Measurements from ENCODE around the gene ZNF280B.

The ZNF280B gene

GRCh38 chr22:22546490-22546889, 37.9 kb upstream of the ZNF280B start:
- no peak overlapping the region for H3K27ac ChIP-seq
- TF ChIP-seq, protein P1, sequence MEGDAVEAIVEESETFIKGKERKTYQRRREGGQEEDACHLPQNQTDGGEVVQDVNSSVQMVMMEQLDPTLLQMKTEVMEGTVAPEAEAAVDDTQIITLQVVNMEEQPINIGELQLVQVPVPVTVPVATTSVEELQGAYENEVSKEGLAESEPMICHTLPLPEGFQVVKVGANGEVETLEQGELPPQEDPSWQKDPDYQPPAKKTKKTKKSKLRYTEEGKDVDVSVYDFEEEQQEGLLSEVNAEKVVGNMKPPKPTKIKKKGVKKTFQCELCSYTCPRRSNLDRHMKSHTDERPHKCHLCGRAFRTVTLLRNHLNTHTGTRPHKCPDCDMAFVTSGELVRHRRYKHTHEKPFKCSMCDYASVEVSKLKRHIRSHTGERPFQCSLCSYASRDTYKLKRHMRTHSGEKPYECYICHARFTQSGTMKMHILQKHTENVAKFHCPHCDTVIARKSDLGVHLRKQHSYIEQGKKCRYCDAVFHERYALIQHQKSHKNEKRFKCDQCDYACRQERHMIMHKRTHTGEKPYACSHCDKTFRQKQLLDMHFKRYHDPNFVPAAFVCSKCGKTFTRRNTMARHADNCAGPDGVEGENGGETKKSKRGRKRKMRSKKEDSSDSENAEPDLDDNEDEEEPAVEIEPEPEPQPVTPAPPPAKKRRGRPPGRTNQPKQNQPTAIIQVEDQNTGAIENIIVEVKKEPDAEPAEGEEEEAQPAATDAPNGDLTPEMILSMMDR (IDR thresholded peaks at IDR 0.05) = no peak
- TF ChIP-seq ZFX (IDR thresholded peaks at IDR 0.05; ENCODE audit: borderline replicate concordance) = no peak

- no peak for TF ChIP-seq ZFX (IDR thresholded peaks at IDR 0.05; ENCODE audit: borderline replicate concordance)
- TF ChIP-seq, protein P1 (IDR thresholded peaks at IDR 0.05) = no peak
- H3K27ac ChIP-seq = no peak overlapping the region
Observed at GRCh38 chr22:22545084-22545483, 36.5 kb upstream of the ZNF280B start.

- TF ChIP-seq, protein P1 (IDR thresholded peaks at IDR 0.05) = no peak
- TF ChIP-seq ZFX (IDR thresholded peaks at IDR 0.05; ENCODE audit: borderline replicate concordance) = no peak
- H3K27ac ChIP-seq = no peak overlapping the region
Observed at GRCh38 chr22:22538226-22538989, 29.9 kb upstream of the ZNF280B start.

- no peak overlapping the region for H3K27ac ChIP-seq
Observed at GRCh38 chr22:22536916-22537315, 28.4 kb upstream of the ZNF280B start.

DNA sequence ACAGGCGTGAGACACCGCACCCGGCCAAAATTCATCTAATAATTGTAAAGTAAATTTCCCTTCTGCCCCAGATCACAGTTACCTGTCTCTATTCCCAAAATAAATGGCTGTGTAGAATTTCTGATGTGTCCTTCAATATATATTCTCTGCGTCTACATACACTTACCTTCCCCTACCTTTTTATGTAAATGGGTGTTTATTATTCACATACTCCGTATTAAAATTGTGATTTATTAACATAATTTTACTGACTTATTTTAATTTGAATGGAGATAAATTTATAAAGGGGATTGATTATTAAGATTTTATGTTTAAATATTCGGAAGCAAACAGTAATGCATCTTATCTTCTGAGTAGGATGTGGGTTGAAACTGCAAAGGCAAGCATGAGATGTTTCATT, 28.0 kb upstream of the ZNF280B start:
- no peak for TF ChIP-seq ZFX (IDR thresholded peaks at IDR 0.05; ENCODE audit: borderline replicate concordance)
- TF ChIP-seq, protein P1 (IDR thresholded peaks at IDR 0.05) = no peak
- no peak overlapping the region for H3K27ac ChIP-seq

More at GRCh38 chr22:22536916-22537315, 28.4 kb upstream of the ZNF280B start:
- TF ChIP-seq, protein P1 (IDR thresholded peaks at IDR 0.05) = no peak
- no peak for TF ChIP-seq ZFX (IDR thresholded peaks at IDR 0.05; ENCODE audit: borderline replicate concordance)

DNA sequence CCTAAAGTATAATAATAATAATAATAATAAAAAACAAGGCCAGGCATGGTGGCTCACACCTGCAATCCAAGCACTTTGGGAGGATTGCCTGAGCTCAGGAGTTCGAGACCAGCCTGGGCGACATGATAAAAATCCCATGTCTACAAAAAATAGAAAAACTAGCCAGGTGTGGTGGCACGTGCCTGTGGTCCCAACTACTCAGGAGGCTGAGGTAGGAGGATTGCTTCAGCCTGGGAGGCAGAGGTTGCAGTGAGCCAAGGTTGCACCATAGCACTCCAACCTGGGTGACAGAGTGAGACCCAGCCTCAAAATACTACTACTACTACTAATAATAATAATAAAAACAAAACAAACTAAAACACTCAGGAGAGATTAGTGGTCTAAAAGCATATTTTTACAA, 27.1 kb upstream of the ZNF280B start:
- TF ChIP-seq, protein P1 (IDR thresholded peaks at IDR 0.05) = no peak
- no peak for TF ChIP-seq ZFX (IDR thresholded peaks at IDR 0.05; ENCODE audit: borderline replicate concordance)

GRCh38 chr22:22534604-22535415, 26.3 kb upstream of the ZNF280B start:
- TF ChIP-seq ZFX (IDR thresholded peaks at IDR 0.05; ENCODE audit: borderline replicate concordance) = no peak
- TF ChIP-seq, protein P1 (IDR thresholded peaks at IDR 0.05) = no peak
- no peak overlapping the region for H3K27ac ChIP-seq

More for the DNA sequence above, 27.1 kb upstream of the ZNF280B start:
- no peak overlapping the region for H3K27ac ChIP-seq

Measured in 22Rv1 (cell line).